Measurements from ENCODE around the gene KCNIP1. TPM values are rescaled to one million over a fixed set of nuclear protein-coding genes. Genes with fewer than 3 reads are reported as not detected.

Gene KCNIP1
- total RNA-seq, 4 donors from 2014 or later = not detected

GRCh38 chr5:170599756-170600155, 95.9 kb downstream of the KCNIP1 start:
- 40 to 53% methylated on average over 2 of the region's 2 CpGs for WGBS, 2 donors

GRCh38 chr5:170601619-170602018, 97.8 kb downstream of the KCNIP1 start:
- H3K4me3 ChIP-seq (ENCODE audit: low read depth, poor library complexity, severe bottlenecking) = no peak overlapping the region
- intact Hi-C loops (cut with DNase I; ENCODE audit: low total_unique reads) = no loop called here
- no peak for DNase-seq (ENCODE audit: low spot score in 2 of 2)
- WGBS, 2 donors = 68 to 71% methylated on average over 11 of the region's 11 CpGs
- TF ChIP-seq CTCF (IDR thresholded peaks at IDR 0.05) (no peak), POLR2A (IDR thresholded peaks at IDR 0.05) (no peak)

More at GRCh38 chr5:170599756-170600155, 95.9 kb downstream of the KCNIP1 start:
- DNase-seq (ENCODE audit: low spot score in 2 of 2) = no peak
- intact Hi-C loops (cut with DNase I; ENCODE audit: low total_unique reads) = no loop called here
- TF ChIP-seq POLR2A (IDR thresholded peaks at IDR 0.05) (no peak), CTCF (IDR thresholded peaks at IDR 0.05) (no peak)
- no peak overlapping the region for H3K4me3 ChIP-seq (ENCODE audit: low read depth, poor library complexity, severe bottlenecking)

- no peak for TF ChIP-seq POLR2A (IDR thresholded peaks at IDR 0.05)
- TF ChIP-seq CTCF (IDR thresholded peaks at IDR 0.05) = no peak
- H3K4me3 ChIP-seq (ENCODE audit: low read depth, poor library complexity, severe bottlenecking) = no peak overlapping the region
- intact Hi-C loops (cut with DNase I; ENCODE audit: low total_unique reads) = no loop called here
- 76 to 80% methylated on average over 10 of the region's 10 CpGs for WGBS, 2 donors
- DNase-seq (ENCODE audit: low spot score in 2 of 2) = no peak
Measured at GRCh38 chr5:170603109-170603508, 99.3 kb downstream of the KCNIP1 start.

- no peak for DNase-seq (ENCODE audit: low spot score in 2 of 2)
- H3K4me3 ChIP-seq (ENCODE audit: low read depth, poor library complexity, severe bottlenecking) = no peak overlapping the region
- intact Hi-C loops (cut with DNase I; ENCODE audit: low total_unique reads) = no loop called here
- WGBS, 2 donors = 54% methylated on average over 11 to 12 of the region's 12 CpGs
- TF ChIP-seq CTCF (IDR thresholded peaks at IDR 0.05) (no peak), POLR2A (IDR thresholded peaks at IDR 0.05) (no peak)
Measured at GRCh38 chr5:170603578-170604565, 100.1 kb downstream of the KCNIP1 start.

GRCh38 chr5:170606941-170607340, 103.1 kb downstream of the KCNIP1 start:
- no peak for DNase-seq (ENCODE audit: low spot score in 2 of 2)
- H3K4me3 ChIP-seq (ENCODE audit: low read depth, poor library complexity, severe bottlenecking) = no peak overlapping the region
- intact Hi-C loops (cut with DNase I; ENCODE audit: low total_unique reads) = no loop called here
- 56 to 62% methylated on average over 9 of the region's 9 CpGs for WGBS, 2 donors
- TF ChIP-seq CTCF (IDR thresholded peaks at IDR 0.05) (no peak), POLR2A (IDR thresholded peaks at IDR 0.05) (no peak)
